Skeletal muscle satellite cell (primary cell): Measurements from ENCODE around the gene OR2Z1. TPM values are rescaled to one million over a fixed set of nuclear protein-coding genes. Genes with fewer than 3 reads are reported as not detected.

ENCODE experiments used
- H3K27me3 ChIP-seq: 2 replicates; pipeline ENCODE4 v1.7.0; 2013; ENCODE audit warnings: low read length; ENCODE audit not compliant: control insufficient read depth, insufficient read depth
- H3K36me3 ChIP-seq: 2 replicates; pipeline ENCODE4 v1.7.0; 2013; ENCODE audit warnings: mild to moderate bottlenecking, control low read depth, low read length; ENCODE audit not compliant: insufficient read depth
- H3K4me1 ChIP-seq: 2 replicates; pipeline ENCODE4 v1.7.0; 2013; ENCODE audit warnings: low read length; ENCODE audit not compliant: control insufficient read depth, insufficient read depth
- H3K4me2 ChIP-seq: 2 replicates; pipeline ENCODE4 v1.7.0; 2013; ENCODE audit warnings: mild to moderate bottlenecking, low read length
- H3K4me3 ChIP-seq: 2 replicates; pipeline ENCODE4 v1.7.0; 2013; ENCODE audit warnings: low read length
- H3K9ac ChIP-seq: 2 replicates; pipeline ENCODE4 v1.7.0; 2013; ENCODE audit warnings: mild to moderate bottlenecking, low read depth, low read length, moderate library complexity
- H3K9me3 ChIP-seq: replicated peaks from 2 replicates; pipeline ENCODE4 v1.7.0; 2013; ENCODE audit warnings: mild to moderate bottlenecking, control low read depth, low read length
- total RNA-seq: library from RNA; depleted of rRNA; stranded (reverse); fragments of >200 nt; gene quantifications from 2 replicates; pipeline ENCODE4 v1.2.3, GENCODE V29; 2012; rRNA removed

Gene OR2Z1
- total RNA-seq = not detected in 2 replicates

- no peaks in the 10 kb centered on the region for H3K9me3 ChIP-seq
- H3K36me3 ChIP-seq = no peaks in the 10 kb centered on the region
- no peak within 1 kb of the TSS for H3K9ac ChIP-seq
- no peaks in the 10 kb centered on the region for H3K27me3 ChIP-seq
- no peaks in the 10 kb centered on the region for H3K4me1 ChIP-seq
- H3K4me3 ChIP-seq = no peak within 1 kb of the TSS
- no peak within 1 kb of the TSS for H3K4me2 ChIP-seq
These were observed at the start of gene OR2Z1 for GRCh38 chr19:8721334-8721733. Gene OR2Z1 (plus strand): TSS chr19:8721634. CDS start chr19:8731029, 9,395 bp downstream.

GRCh38 chr19:8673276-8673891 lies 48.0 kb upstream of the OR2Z1 start:
- H3K4me2 ChIP-seq = no peak overlapping the region

GRCh38 chr19:8675066-8675465 lies 46.4 kb upstream of the OR2Z1 start:
- H3K36me3 ChIP-seq = no peaks in the 10 kb centered on the region

More at GRCh38 chr19:8673276-8673891, 48.0 kb upstream of the OR2Z1 start:
- no peaks in the 10 kb centered on the region for H3K27me3 ChIP-seq
- H3K36me3 ChIP-seq = no peaks in the 10 kb centered on the region
- H3K4me3 ChIP-seq = no peak overlapping the region
- no peak overlapping the region for H3K9ac ChIP-seq
- H3K9me3 ChIP-seq = no peaks in the 10 kb centered on the region
- H3K4me1 ChIP-seq = no peaks in the 10 kb centered on the region

GRCh38 chr19:8678244-8678807 lies 43.1 kb upstream of the OR2Z1 start:
- H3K9ac ChIP-seq = no peak overlapping the region
- H3K9me3 ChIP-seq = no peaks in the 10 kb centered on the region
- H3K27me3 ChIP-seq = no peaks in the 10 kb centered on the region
- H3K4me1 ChIP-seq = no peaks in the 10 kb centered on the region
- H3K36me3 ChIP-seq = no peaks in the 10 kb centered on the region
- no peak overlapping the region for H3K4me2 ChIP-seq
- no peak overlapping the region for H3K4me3 ChIP-seq

More at GRCh38 chr19:8675066-8675465, 46.4 kb upstream of the OR2Z1 start:
- H3K9me3 ChIP-seq = no peaks in the 10 kb centered on the region
- no peak overlapping the region for H3K4me3 ChIP-seq
- H3K4me2 ChIP-seq = no peak overlapping the region
- H3K9ac ChIP-seq = no peak overlapping the region
- no peaks in the 10 kb centered on the region for H3K27me3 ChIP-seq
- no peaks in the 10 kb centered on the region for H3K4me1 ChIP-seq

GRCh38 chr19:8680676-8681344 lies 40.6 kb upstream of the OR2Z1 start:
- H3K4me3 ChIP-seq = no peak overlapping the region
- no peak overlapping the region for H3K4me2 ChIP-seq
- no peak overlapping the region for H3K9ac ChIP-seq
- no peaks in the 10 kb centered on the region for H3K4me1 ChIP-seq
- H3K27me3 ChIP-seq = no peaks in the 10 kb centered on the region
- peaks cover 3% of the 10 kb centered on the region for H3K9me3 ChIP-seq
- H3K36me3 ChIP-seq = no peaks in the 10 kb centered on the region

- Histone ChIP-seq H3K4me3 (no peak overlapping the region), H3K36me3 (no peaks in the 10 kb centered on the region), H3K9ac (no peak overlapping the region), H3K4me1 (no peaks in the 10 kb centered on the region), H3K9me3 (peaks cover 3% of the 10 kb centered on the region), H3K4me2 (no peak overlapping the region), H3K27me3 (no peaks in the 10 kb centered on the region)
These were observed 39.9 kb upstream of the OR2Z1 start for GRCh38 chr19:8681345-8682029.

GRCh38 chr19:8682472-8682871 lies 39.0 kb upstream of the OR2Z1 start:
- Histone ChIP-seq H3K9ac (no peak overlapping the region), H3K9me3 (peaks cover 3% of the 10 kb centered on the region), H3K27me3 (no peaks in the 10 kb centered on the region), H3K36me3 (no peaks in the 10 kb centered on the region), H3K4me1 (no peaks in the 10 kb centered on the region), H3K4me3 (no peak overlapping the region), H3K4me2 (no peak overlapping the region)

- Histone ChIP-seq H3K4me3 (no peak overlapping the region), H3K9me3 (peaks cover 3% of the 10 kb centered on the region), H3K36me3 (no peaks in the 10 kb centered on the region), H3K9ac (no peak overlapping the region), H3K4me2 (no peak overlapping the region), H3K27me3 (no peaks in the 10 kb centered on the region), H3K4me1 (no peaks in the 10 kb centered on the region)
These were observed 38.5 kb upstream of the OR2Z1 start for GRCh38 chr19:8682931-8683330.

- Histone ChIP-seq H3K36me3 (no peaks in the 10 kb centered on the region), H3K4me1 (no peaks in the 10 kb centered on the region)
These were observed 37.2 kb upstream of the OR2Z1 start for GRCh38 chr19:8684001-8684902.

GRCh38 chr19:8686549-8686948 lies 34.9 kb upstream of the OR2Z1 start:
- no peaks in the 10 kb centered on the region for H3K27me3 ChIP-seq
- H3K4me1 ChIP-seq = no peaks in the 10 kb centered on the region
- no peaks in the 10 kb centered on the region for H3K36me3 ChIP-seq
- H3K9me3 ChIP-seq = peaks cover 3% of the 10 kb centered on the region
- H3K9ac ChIP-seq = no peak overlapping the region
- H3K4me2 ChIP-seq = no peak overlapping the region
- no peak overlapping the region for H3K4me3 ChIP-seq

More at GRCh38 chr19:8684001-8684902, 37.2 kb upstream of the OR2Z1 start:
- no peaks in the 10 kb centered on the region for H3K27me3 ChIP-seq
- no peak overlapping the region for H3K9ac ChIP-seq
- H3K4me2 ChIP-seq = no peak overlapping the region
- H3K9me3 ChIP-seq = peaks cover 3% of the 10 kb centered on the region
- H3K4me3 ChIP-seq = no peak overlapping the region

GRCh38 chr19:8688930-8689329 lies 32.5 kb upstream of the OR2Z1 start:
- H3K36me3 ChIP-seq = no peaks in the 10 kb centered on the region
- no peak overlapping the region for H3K9ac ChIP-seq
- no peaks in the 10 kb centered on the region for H3K27me3 ChIP-seq
- H3K4me2 ChIP-seq = no peak overlapping the region
- no peaks in the 10 kb centered on the region for H3K4me1 ChIP-seq
- peaks cover 3% of the 10 kb centered on the region for H3K9me3 ChIP-seq
- no peak overlapping the region for H3K4me3 ChIP-seq
